Amniotic stem cell (primary cell): Measurements from ENCODE around the gene PTTG2.

Experiments used
- DNase-seq: peaks from one replicate; lab custom pipeline; 2025; lab: John Stamatoyannopoulos, UW

Gene PTTG2

DNA sequence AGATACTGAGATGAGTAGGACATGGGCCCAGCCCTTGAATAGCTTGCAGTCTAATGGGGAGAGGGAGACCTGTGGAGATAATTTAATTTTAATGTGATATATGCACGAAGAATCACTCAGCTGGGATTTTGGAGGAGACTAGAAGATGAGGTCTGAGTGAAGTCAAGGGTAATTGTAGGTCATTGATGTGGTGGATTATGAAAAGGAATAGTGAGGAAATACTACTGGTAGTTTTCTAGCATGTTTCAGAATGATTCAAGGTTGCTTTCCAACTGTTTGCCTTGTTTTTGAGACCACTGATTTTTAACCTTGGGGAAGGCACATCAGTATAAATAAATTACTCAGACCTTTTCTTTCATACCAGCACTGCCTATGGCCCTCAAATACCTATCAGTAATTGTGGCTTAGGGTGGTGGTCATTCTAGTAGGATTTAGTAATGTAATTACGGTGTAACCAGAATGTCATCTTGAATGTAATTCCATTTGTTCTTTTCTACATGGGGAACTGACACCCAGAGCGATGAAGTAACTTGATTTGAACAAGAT lies 25.6 kb downstream of the PTTG2 start:
- no peak for DNase-seq

DNA sequence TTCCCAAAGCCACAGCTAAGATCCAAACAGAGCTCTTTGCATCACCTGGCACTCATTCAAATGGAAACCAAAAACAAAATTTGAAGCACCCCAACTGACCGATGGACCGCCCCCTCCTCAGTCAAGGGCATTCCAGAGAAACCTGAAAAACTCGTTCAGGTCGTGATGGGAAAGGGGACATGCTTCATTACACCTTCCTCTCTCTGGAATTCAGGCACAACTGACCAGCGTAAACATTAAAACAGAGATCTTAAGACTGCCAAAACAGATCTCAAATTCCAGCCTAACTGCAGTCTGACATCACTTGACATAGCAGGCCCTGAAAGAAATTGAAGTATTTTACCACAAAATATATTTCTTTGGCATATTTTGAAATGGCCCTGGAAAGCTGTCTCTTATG lies 28.5 kb downstream of the PTTG2 start:
- DNase-seq, result no peak

DNA sequence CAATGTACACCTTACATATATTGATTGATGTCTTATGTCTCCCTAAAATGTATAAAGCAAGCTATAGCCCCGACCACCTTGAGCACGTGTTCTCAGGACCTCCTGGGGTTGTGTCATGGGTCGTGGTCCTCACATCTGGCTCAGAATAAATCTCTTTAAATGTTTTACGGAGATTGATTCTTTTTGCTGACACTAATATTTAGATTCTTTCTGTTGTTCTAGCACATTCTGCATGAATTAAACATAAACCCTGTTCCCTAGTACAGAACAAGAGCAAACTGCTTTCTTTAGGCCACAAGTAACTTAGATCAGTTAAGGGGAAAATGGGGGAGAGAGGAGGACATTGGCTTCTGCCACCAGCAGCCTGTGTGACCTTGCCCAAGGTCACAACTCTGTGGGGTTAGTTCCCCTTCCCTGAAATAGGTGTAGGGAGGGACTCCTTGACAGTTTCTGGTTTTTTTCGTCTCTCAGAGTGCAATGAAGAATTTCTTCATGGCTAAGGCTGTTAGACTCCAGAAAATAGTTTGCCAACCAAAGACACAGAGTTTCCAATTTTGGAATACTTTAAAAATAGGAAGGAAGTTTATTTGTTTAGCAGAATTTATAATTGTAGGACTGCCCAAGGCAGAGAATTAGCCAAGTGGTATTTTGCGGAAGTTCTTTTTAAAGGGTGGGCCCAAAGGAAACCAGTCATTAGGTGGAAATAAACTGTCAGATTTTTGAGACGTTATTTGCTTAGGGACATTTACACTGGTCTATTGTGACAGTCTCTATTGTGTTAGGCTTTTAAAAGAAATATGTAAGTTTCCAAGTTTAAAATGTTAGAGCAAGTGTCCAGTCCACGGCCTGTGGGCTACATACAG lies 29.4 kb downstream of the PTTG2 start:
- no peak for DNase-seq

DNA sequence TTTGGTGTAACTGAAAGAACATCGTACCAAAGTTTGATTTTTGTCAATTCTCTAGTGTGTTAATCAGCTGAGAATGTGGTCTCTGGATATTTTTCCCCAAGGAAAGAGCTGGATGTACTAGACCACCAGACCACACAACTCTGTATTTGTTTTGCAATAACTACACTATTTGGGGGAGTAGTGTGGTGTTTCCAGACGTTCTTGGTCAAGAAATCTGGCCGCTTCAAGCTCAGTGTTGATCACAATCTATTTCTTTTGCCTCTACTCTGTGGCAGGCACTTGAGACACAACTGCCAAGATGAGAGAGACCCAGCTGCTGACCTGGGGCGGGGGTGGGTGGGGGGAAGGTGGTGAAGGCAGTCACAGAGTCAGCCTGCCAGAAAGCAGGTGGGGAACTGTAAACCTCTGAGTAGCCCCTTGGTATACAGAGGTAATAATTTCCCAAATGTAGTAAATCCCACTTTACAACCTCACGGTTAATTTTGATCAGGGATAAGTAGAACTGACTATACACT lies 30.6 kb downstream of the PTTG2 start:
- no peak for DNase-seq

DNA sequence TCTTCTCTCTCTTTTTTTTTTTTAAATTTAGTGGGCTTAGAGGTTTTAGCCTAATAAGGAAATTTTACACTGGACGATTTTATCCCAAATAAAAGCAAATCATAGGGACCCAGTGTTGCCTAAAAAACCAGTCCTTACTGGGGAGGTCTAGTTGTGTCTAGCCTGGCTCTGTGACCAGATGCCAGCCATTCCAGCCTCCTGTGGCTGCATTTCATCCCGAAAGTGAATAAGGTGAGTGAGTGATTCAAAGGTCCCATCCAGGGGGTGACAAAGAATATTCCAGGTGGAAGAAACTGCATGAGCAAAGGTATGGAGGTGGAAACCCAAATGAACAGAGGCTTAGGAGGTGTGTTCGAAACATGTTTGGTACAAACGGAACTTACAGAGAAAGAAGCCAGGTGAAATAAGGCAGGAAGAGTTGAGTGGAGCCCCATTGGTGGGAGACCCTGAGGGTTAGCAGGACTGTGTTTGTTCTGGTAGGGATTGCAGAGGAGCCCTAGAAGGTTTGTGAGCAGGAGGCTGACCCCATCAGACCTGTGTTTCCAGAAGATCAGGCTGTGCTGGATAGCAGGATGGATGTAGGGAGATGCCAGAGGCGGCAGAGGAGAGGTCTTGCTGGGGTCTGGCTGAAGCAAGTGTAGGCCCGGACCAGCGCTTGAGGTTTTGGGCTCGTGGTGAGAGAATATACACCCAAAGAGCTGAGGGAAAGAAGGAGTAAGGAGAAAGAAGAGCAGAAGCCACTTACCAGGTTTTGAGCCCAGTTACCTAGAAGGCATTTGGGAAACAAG lies 31.6 kb downstream of the PTTG2 start:
- DNase-seq, result no peak

DNA sequence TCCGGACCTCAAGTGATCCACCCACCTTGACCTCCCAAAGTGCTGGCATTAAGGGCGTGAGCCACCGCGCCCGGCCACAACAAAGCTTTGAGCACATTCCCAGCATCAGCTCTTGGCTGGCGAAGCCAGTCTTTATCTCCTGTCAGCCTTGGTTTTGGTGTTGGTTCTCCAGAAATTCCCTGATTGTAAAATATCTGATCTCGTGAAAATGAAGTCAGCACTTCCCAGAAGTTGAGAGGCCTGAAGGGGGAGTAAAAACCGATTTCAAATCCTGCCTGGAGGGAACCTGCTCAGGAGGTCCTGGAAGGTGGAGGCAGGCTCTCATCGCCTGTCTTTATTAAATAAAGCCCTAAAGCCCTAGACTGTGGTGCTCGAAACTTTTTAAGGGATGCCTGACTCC lies 33.6 kb downstream of the PTTG2 start:
- no peak for DNase-seq

DNA sequence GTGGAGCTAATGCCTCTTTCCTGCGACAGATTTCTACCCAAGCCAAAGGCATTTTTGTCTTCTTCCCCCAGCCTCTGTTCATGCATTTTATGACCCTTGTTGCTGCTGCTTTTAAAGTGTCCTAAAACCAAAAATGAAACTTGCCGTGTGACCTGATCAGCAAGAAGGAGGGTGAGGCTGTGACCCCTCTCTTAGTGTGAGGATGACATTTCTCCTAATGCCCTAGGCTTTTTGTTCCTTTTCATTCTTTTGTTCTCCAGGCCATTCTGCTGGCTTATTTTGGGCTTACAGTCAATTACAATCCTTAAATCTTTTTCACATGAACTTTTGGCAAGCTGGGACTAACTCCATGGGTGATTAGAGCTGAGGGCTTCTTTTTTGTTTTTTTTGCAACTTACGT lies 34.4 kb downstream of the PTTG2 start:
- no peak for DNase-seq

DNA sequence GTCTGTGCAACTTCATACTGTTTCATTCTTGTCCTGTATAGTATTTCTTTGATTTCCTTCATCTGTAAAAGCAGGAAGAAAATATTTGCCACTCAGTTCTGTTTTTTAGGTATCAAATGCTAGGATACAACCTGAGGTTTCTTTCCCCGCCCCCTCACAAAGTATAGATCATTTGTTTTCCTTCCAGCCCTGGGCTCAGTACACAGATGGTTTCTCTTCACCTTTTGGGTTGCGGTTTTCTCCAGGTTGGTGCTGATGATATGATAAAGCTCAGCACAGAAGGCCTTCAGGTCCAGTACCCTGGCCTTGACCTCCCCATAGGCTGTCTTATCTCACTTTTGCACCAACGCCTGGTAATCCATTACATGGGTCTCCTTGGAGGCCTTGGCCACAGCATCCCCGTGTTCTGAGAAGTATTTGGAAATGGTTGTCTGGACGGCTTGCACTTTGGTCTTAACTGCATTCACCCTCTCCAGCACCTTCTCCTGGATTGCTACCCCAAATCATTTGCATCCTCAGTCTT lies 35.2 kb downstream of the PTTG2 start:
- DNase-seq, result no peak

DNA sequence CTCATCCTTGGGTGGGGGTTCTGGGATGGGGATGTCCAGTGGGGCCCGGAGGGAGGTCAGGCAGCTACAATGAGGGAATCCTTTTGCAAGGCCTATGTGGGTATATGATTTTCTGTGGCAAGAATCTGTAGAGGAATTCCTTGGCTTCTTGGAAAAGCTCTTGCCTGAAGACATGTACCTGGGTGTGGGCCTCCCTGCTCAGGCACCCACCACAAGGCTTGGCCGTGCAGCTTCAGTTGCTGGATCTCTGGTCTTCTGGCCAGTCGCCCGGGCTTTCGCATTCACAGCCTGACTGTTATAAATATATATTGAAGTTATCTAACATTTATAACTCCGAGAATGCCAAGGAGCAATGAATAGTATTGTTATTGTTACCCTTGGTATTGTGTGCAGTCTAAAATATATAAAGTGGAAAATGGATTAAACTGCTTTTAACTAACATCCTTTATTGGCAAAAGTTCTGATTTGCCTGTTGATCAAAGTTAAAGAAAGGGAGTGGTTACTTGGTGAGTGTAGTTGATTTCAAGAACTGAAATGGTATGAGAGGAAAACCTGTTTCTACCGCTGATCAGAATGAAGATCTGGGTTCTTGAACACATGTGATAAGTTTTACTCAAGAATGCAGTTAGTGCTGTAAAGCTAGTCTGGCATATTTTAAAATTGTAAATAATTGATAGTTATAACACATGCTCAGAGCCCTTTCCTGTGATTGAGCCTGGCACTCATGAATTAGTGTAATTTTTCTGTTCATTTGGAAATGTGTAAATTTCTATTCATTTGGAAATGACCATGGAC lies 36.0 kb downstream of the PTTG2 start:
- DNase-seq, result no peak

DNA sequence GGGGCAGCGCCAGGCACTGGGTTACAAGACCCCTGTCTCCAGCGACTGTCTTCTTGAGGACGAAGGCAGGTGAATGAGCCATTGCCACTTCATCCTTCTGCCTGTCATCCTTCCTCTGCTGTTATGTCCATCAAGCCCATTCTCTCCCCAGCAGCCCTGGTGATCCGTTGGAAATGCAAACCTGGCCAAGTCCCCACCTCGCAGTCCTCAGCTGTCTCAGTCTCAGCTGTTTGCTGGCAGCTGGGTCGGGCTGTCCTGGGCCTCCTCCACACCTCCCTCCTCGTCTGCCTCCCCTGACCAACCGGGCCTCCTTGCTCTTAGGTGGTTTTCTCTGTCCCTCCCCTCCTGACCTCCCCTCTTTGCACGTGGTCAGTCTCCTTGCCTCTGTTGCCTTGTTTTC lies 38.0 kb downstream of the PTTG2 start:
- no peak for DNase-seq

DNA sequence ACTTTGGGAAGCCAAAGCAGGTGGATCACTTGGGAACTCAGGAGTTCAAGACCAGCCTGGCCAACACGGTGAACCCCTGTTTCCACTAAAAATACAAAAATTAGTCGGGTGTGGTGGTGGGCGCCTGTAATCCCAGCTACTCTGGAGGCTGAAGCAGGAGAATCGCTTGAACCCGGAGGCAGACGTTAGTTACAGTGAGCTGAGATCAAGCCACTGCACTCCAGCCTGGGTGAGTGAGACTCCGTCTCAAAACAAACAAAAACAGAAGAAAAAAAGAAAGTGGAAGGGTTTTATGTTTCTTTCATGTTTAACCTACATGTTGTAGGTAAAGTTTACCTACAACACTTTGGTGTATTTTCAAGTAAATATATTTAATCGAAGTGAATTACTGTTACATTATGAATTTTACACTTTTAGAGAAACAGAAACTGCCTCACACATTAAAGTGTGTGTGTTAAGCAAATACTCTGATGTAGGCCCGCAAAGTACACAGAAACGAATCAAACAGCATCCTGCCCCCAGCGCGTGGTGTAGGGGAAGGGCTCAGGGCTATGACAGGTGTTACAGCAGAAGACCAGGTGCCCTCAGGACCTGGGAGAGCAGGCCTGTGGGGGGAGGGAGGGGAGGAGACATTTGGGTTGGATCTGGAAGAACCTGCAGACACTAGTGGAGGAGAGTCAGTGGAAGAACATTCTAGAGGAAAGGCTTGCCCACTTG lies 39.0 kb downstream of the PTTG2 start:
- DNase-seq, result no peak

DNA sequence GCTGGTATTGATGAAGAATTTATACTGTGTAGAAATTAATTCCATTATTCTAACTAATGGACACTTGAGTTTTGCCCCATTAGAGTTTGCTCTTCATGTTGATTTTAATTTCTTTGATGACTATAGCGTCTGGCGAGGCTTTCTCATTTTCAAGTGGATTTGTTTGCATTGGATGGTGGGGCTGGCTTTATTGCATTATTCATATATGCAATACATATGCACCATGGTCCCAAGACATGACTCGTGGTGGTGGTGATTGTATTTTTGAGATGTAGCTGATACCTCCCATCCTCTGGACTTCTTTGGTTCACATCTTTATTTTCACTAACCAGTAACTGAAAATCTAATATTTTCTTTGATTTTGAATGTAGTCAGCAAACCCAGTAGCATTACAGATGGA lies 39.8 kb downstream of the PTTG2 start:
- DNase-seq, result no peak

DNA sequence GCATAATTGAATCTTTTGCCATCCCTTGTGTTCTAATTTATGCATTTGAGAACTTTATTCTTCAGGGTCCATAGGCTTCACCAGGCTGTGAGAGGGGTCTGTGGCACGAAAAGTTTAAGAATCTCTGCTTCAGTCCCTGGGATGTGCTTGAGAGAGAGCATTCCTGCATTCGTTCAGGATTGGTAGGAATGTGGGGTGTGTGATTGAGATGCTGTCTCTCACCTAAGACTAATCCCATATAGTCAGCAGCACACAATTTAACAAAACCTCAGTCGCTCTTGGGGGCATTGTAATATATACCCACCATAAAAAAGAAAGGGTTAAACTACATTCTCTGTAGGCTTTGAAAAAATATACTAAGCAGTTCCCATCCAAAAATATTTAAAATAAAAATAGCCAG lies 41.7 kb downstream of the PTTG2 start:
- DNase-seq, result no peak

DNA sequence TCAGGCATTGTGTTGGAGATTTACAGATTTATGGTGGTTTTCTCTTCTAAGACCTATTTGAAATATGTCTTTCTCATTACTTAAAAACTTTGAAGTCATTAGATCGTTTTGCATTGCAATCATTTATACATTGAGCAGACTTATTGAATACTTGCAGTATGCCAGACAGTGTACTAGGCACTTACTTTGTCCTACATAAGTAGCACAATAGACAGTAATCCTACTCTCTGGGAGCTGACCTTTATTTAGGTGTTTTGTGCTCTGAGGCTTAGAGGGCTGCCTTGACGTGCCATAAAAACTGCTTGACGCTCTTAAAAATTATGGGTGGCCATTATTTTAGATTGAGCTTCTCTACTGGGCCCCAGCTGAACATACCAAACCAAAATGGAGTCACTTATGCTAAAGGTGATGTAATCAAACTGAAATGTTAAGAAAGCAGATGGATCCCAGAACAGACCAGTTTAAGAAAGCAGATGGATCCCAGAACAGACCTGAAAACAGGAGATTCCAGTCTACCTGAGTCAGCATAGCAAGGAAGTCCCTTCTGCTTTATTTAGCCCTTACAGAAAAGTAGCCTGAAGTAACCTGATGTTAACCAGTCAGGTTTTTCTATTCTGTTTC lies 42.4 kb downstream of the PTTG2 start:
- DNase-seq, result no peak

DNA sequence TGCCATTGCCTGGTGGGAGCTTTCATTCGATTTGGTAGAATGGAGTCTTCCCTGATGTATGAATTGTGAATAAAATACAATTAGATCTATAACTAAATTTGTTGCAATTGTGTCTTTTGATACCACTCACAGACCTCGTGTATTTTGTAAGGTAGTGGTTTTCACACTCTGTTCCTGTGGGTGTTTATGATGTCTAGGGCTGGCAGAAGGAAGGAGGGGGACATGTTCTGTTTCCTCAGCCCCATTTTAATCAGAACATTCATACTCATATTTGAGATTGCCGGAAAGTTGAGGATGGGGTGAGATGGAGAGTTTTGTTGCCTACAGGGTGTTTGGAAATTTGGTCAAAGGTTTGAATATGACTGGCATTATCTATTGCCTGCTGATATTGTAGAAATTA lies 42.9 kb downstream of the PTTG2 start:
- no peak for DNase-seq

DNA sequence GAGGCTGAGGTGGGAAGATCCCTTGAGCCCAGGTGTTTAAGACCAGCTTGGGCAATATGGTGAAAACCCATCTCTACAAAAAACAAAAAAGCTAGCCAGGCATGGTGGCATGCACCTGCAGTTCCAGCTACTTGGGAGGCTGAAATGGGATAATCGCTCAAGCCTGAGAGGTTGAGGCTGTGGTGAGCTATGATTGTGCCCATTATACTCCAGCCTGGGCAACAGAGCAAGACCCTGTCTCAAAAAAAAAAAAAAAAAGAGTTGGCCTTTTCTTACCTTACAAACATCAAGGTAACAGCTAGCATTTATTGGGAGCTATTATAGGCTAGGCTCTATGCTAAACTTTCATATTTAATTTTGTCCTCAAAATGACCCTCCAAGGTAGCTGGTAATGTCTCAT lies 43.4 kb downstream of the PTTG2 start:
- DNase-seq, result no peak

DNA sequence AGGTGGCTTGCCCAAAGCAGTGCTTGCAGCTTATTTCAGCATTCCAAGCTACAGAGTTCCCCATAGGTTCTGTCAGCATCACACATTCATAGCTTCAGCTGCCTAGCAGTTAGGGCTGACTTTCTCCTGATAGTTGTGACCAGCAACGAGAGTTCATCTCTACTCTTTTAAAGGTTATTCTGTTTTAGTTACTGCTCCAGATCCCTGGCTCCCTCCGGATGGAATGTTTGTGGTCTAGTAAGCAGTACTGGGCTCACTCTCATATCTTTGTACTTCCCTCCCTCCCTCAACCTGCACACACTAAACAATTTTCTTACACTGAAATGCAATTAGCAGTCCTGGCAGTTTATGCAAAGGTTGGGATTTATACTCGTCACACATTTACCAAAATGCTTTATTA lies 43.9 kb downstream of the PTTG2 start:
- DNase-seq, result no peak

DNA sequence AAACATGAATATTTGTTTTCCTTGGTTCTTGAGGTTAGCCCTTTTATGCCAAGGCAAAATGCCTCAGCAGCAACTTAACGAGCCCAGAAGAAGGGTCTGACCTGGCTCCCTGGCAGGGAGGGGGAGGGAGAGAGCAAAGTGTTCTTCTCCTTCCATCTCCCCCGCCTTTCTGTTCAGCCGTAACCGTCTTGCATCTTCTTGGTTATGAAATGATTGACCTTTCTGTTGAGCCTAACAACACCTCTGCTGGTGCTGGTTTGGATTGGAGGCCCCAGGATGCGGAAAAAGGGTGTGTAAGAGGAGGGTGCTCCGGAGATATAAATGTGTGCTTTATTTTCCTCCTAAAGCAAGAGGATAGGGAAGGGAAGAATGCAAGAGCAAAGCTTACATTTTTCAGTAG lies 44.7 kb downstream of the PTTG2 start:
- DNase-seq, result no peak

DNA sequence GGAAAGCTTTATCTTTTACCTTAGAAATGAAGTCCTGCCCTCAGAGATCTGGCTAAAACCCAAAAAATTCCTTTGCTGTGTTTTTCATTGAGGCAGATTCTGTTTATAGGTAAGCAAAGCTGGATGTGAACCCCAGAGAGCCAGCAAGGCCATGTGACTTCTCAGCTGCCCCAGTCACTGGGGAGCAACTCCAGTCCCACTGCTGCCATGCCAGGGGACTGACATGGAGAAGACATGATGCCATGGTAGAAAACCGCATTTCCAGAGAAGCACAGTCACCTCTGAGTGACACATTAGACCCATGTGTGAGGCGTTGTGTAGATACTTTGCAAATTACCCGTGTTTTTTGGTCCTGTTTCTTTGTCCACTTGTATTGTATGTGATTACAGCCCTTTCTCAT lies 45.4 kb downstream of the PTTG2 start:
- DNase-seq, result no peak

DNA sequence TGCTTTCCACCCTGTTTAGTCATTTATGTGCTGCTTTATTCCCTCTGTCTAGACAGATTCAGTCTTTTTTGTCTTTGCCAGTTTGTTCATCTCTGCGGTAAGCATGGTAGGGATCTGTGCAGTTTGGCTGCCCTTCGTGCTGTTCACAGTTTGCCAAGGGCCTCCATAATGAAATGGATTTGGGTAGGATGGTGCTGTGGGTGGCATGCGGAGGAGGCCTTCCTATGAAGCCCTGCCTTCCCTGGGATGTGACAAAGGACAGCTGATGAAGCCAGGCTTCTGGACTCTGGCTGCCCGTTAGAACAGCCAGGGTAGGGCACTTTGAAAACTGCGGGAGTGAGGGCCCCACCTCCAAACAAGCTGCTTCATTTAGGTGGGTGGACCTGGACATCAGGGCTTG lies 47.4 kb downstream of the PTTG2 start:
- DNase-seq, result no peak

DNA sequence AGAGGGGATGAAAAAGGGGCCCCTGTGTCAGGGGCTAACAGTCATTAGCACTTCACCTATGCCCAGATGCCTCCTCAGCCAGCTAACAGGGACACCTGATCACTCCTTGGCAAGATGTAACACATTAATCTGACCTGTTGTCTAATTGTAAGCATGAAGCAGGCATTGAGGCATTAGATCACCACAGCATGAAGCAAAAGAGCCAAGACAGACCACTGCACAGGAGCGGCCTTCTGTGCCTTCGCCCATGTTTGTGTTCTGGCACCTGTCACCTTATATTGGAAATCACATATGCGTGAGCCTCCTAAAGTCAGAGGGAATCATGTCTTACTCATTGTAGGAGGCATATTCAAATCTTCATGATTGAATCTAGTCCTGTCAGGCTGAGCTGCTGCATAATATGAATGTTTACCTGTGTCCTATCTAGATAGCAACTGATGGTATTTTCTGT lies 48.4 kb downstream of the PTTG2 start:
- DNase-seq, result no peak
